Gastrocnemius medialis (tissue), 4 donors: ENCODE measurements around the gene CTSH.

ENCODE experiments used
- POLR2A ChIP-seq, 2 donors: fragments of 450-650 bp; IDR thresholded peaks; one replicate each; pipeline ENCODE4 v1.6.1; 2017; ENCODE audit warnings: antibody characterized with exemption in 2 of 2, mild to moderate bottlenecking in 2 of 2, moderate library complexity in 2 of 2
- TF ChIP-seq, protein P1 (sequence below), 5 experiments: fragments of 450-650 bp in 3 of 5; fragments of 200-600 bp in 2 of 5; sonication (generic) in 2 of 5; IDR thresholded peaks in 4 of 5; conservative IDR thresholded peaks in 1 of 5; 1 replicate in 4 of 5; 2 replicates in 1 of 5; pipeline ENCODE4 v1.5.1; 2016 to 2019; ENCODE audit warnings: antibody characterized with exemption in 5 of 5, mild to moderate bottlenecking in 3 of 5, moderate library complexity in 3 of 5

DNA sequence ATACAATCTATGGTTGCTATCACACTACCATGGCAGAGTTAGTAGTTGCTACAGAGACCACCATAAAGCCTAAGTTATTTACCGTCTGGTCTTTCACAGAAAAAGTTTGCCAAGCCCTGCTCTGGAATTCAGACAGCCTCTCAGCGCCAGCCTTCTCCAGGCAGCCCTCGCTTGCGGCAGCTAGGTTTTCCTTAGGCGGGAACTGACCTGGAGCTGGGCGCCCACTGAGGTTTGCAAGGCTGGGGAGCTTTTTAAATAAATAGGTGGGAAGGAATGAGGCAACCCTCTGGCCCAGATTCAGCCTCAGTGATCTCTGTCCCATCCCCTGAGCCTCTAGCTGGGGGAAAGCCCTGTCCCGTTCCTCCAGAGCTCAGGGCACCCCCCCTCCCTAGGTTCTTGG lies 1.2 kb downstream of the CTSH start:
- TF ChIP-seq, protein P1, sequence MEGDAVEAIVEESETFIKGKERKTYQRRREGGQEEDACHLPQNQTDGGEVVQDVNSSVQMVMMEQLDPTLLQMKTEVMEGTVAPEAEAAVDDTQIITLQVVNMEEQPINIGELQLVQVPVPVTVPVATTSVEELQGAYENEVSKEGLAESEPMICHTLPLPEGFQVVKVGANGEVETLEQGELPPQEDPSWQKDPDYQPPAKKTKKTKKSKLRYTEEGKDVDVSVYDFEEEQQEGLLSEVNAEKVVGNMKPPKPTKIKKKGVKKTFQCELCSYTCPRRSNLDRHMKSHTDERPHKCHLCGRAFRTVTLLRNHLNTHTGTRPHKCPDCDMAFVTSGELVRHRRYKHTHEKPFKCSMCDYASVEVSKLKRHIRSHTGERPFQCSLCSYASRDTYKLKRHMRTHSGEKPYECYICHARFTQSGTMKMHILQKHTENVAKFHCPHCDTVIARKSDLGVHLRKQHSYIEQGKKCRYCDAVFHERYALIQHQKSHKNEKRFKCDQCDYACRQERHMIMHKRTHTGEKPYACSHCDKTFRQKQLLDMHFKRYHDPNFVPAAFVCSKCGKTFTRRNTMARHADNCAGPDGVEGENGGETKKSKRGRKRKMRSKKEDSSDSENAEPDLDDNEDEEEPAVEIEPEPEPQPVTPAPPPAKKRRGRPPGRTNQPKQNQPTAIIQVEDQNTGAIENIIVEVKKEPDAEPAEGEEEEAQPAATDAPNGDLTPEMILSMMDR (IDR thresholded peaks at IDR 0.05 in 4 of 5, conservative IDR thresholded peaks at IDR 0.05 in 1 of 5), result no peak
- TF ChIP-seq POLR2A (IDR thresholded peaks at IDR 0.05), result no peak
